HG02759 (cell line): ENCODE measurements around the gene ASB14.

ENCODE experiments used
- ATAC-seq: cut with Tn5 transposase; IDR thresholded peaks from one replicate; pipeline ENCODE4 v1.9.1; 2021; ENCODE audit warnings: mild to moderate bottlenecking, moderate library complexity; ENCODE audit not compliant: unreplicated experiment

Gene ASB14

GRCh38 chr3:57261929-57262328 lies 30.6 kb downstream of the ASB14 start:
- no peak for ATAC-seq

GRCh38 chr3:57261119-57261518 lies 31.4 kb downstream of the ASB14 start:
- ATAC-seq: no peak

- no peak for ATAC-seq
These were observed 34.8 kb downstream of the ASB14 start for GRCh38 chr3:57257678-57258077.

- no peak for ATAC-seq
These were observed 35.6 kb downstream of the ASB14 start for GRCh38 chr3:57256844-57257243.

DNA sequence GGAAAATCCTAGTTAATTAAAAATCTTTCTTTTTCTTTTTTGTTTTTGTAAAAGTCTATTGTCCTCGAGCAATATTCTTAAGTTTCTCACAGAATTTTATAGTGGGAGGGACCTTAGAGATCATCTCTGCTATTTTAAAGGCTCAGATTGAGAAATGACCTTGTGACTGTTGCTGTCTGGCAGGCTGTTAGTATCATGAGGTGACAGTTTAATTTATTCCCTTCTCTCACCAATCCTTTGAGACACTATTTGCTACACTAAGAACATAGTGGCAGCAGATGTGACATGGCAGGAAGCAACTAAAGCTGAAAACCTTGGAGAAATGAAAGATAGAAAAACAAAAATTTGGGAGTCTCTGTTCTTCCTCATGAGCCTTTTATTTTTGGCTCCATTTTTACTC lies 40.1 kb downstream of the ASB14 start:
- ATAC-seq: no peak

DNA sequence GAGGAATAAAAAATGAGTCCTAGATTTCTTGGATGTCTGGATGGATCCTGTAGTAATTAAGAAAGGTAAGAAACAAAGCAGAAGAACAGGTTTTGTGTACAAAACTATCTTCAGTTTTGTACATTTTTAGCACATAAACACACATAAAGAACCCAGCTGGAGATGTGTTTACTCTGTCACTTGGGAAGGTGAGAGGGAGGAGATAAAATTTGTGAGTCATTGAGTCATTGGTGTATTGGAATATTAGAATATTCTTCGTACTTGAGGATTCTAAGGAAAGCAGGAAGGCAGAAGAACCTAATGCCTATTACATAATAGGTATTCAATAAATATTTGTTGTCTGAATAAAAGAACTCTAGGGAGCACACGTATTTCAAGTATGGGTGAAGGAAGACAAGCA lies 47.5 kb downstream of the ASB14 start:
- no peak for ATAC-seq

- no peak for ATAC-seq
These were observed 57.6 kb downstream of the ASB14 start for GRCh38 chr3:57234613-57235575.

- ATAC-seq: no peak
These were observed 58.7 kb downstream of the ASB14 start for GRCh38 chr3:57233799-57234198.

- no peak for ATAC-seq
These were observed 62.5 kb downstream of the ASB14 start for GRCh38 chr3:57230006-57230405.

DNA sequence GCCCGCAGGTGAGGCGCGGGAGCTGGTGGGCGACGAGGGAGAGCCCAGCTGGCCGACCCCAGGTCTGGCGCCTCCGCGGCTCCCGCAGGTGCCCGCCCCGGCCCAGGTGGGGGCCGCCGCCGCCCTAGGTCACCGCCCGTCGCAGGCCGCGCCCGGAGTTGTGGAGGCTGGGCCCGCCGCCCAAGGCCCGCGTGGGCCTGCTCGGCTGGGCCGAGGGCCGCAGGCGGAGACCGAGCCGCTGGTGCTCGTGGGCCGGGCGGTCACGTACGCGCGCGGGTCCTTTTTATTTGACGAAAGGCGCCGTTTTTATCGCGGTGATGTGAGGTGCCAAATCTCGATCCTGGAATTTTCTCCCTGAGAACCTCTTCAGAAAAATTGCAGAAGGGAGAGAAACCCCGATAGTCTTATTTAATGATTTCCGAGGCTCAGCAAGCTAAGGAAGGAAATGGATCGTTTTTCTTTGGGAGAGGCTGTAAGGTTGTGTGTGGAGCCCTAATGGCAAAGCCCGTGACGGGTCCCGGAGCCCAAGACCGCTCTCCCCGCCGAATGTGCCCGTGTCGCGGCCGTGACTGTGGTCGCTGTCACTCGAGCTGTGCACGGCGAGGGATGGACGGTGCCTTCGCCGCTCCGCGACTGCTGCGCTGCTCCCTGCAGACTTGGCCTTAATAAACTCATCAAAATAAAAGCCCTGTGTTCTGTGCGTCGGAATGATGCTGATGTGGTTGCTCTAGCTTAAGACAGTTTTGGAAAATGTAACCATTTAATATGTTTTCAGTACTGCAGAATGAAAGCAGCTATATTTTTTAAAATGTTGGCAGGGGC lies 64.3 kb downstream of the ASB14 start:
- ATAC-seq: peak; percentile 40

GRCh38 chr3:57227204-57227929 lies 65.1 kb downstream of the ASB14 start, which contains the start of gene APPL1:
TSS of gene APPL1 (plus strand) at chr3:57227729. CDS start at chr3:57227884, 155 bp downstream.
- ATAC-seq: peak; percentile 94

- no peak for ATAC-seq
These were observed 66.3 kb downstream of the ASB14 start for GRCh38 chr3:57226176-57226575.

- no peak for ATAC-seq
These were observed 67.6 kb downstream of the ASB14 start for GRCh38 chr3:57224856-57225255.

DNA sequence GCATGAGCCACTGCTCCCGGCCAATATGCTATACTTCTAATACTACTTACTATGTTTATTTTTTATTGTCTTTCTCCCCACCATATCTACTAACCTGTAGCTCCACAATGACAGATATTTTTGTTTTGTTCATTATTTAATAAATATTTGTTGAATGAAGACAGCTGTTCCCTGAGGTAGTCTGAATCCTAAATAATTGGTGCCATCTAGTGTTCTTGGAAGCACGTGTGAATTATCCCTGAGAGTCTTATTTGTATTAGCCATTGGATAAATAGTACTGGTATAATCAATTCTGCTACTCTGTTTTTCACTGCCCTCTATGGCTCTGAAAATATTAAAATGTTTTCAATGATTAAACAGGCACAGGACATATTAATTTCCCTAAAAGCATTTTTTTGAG lies 70.6 kb downstream of the ASB14 start:
- no peak for ATAC-seq
